IMR-90 (cell line): ENCODE measurements around the gene STPG1.

Source experiments
- BHLHE40 ChIP-seq: fragments of 150-350 bp; IDR thresholded peaks from 2 replicates; pipeline ENCODE4 v1.6.1; 2016; ENCODE audit warnings: mild to moderate bottlenecking, low read depth, low read length
- CEBPB ChIP-seq: IDR thresholded peaks from 2 replicates; pipeline ENCODE4 v1.6.1; 2012; ENCODE audit warnings: low read depth, low read length, improper control_type of control experiment
- CHD1 ChIP-seq: IDR thresholded peaks from 2 replicates; pipeline ENCODE4 v1.6.1; 2012; ENCODE audit warnings: low read depth, low read length, improper control_type of control experiment
- MAFK ChIP-seq: IDR thresholded peaks from 2 replicates; pipeline ENCODE4 v1.6.1; 2012; ENCODE audit warnings: low read depth, low read length, improper control_type of control experiment
- MXI1 ChIP-seq: IDR thresholded peaks from 2 replicates; pipeline ENCODE4 v1.6.1; 2012; ENCODE audit warnings: low read depth, mild to moderate bottlenecking, low read length, moderate library complexity, borderline replicate concordance
- NFE2L2 ChIP-seq: fragments of 150-350 bp; IDR thresholded peaks from 2 replicates; pipeline ENCODE4 v1.6.1; 2016; ENCODE audit warnings: low read depth, mild to moderate bottlenecking, low read length
- POLR2A ChIP-seq: IDR thresholded peaks from 2 replicates; pipeline ENCODE4 v1.6.1; 2012; ENCODE audit warnings: mild to moderate bottlenecking, low read depth, low read length
- RAD21 ChIP-seq: IDR thresholded peaks from 2 replicates; pipeline ENCODE4 v1.6.1; 2012; ENCODE audit warnings: low read length, improper control_type of control experiment
- RCOR1 ChIP-seq: IDR thresholded peaks from 2 replicates; pipeline ENCODE4 v1.6.1; 2012; ENCODE audit warnings: mild to moderate bottlenecking, low read length, improper control_type of control experiment; ENCODE audit not compliant: insufficient replicate concordance
- RFX5 ChIP-seq: IDR thresholded peaks from 2 replicates; pipeline ENCODE4 v1.8.0; 2012; ENCODE audit warnings: low read depth, mild to moderate bottlenecking, low read length, moderate library complexity
- SMC3 ChIP-seq: fragments of 150-350 bp; IDR thresholded peaks from 2 replicates; pipeline ENCODE4 v1.6.1; 2016; ENCODE audit warnings: low read depth, mild to moderate bottlenecking, antibody characterized with exemption, low read length, moderate library complexity
- TF ChIP-seq, protein P1 (sequence below): conservative IDR thresholded peaks from 2 replicates; pipeline ENCODE4 v1.5.1; 2012; ENCODE audit warnings: mild to moderate bottlenecking, low read depth, low read length, improper control_type of control experiment
- TF ChIP-seq, protein P2 (sequence below): fragments of 150-350 bp; IDR thresholded peaks from 2 replicates; pipeline ENCODE4 v1.6.1; 2017; ENCODE audit warnings: mild to moderate bottlenecking, antibody characterized with exemption, low read length, low read depth
- TF ChIP-seq, protein P3 (sequence below): fragments of 150-350 bp; IDR thresholded peaks from 2 replicates; pipeline ENCODE4 v1.6.1; 2016; ENCODE audit warnings: low read depth, mild to moderate bottlenecking, low read length, moderate library complexity, borderline replicate concordance

DNA sequence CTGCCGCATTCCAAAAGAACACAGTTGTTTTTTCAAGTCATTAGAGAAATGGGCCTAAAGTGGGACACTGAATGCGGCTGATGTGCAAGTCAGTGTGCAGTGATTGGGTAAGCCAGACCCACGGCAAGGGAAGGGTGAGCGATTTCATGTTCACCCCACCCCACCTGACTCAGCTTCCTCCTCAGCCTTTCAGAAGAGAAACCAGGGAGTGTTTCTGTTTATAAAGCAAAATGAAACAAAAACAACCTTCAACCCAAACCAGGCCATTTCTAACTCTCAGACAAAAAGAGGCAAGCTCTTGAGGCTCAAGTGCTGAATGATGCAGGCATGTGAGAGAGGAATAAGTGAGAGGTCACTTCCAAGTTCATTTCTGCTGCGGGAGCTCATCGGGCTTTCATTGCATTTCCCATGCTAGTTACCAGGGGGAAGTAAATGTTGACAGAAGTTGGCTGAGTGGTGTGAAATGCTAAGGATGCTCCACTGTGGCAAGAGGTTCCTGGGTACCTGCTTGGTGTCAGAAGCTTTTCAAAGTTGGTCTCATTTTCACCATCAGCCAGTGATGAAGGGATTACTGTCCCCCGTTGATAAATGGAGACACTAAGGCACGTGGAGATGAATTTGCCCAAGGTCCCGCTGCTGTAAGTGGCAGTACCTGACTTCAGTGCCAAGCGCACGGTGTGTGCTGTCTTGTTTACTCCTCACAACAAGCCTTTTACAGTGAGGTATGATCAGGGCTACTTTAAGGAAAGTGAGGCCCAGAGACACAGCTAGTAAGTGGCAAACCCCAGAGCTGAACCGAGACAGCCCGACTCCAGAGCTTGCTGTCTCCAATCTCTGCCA is 29.1 kb downstream of the STPG1 start:
- TF ChIP-seq SMC3: no peak
- TF ChIP-seq, protein P1, sequence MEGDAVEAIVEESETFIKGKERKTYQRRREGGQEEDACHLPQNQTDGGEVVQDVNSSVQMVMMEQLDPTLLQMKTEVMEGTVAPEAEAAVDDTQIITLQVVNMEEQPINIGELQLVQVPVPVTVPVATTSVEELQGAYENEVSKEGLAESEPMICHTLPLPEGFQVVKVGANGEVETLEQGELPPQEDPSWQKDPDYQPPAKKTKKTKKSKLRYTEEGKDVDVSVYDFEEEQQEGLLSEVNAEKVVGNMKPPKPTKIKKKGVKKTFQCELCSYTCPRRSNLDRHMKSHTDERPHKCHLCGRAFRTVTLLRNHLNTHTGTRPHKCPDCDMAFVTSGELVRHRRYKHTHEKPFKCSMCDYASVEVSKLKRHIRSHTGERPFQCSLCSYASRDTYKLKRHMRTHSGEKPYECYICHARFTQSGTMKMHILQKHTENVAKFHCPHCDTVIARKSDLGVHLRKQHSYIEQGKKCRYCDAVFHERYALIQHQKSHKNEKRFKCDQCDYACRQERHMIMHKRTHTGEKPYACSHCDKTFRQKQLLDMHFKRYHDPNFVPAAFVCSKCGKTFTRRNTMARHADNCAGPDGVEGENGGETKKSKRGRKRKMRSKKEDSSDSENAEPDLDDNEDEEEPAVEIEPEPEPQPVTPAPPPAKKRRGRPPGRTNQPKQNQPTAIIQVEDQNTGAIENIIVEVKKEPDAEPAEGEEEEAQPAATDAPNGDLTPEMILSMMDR: no peak
- no peak for TF ChIP-seq RAD21
- peak; percentile 46; the same call in 1 of the 2 replicates for TF ChIP-seq MAFK
- TF ChIP-seq, protein P2, sequence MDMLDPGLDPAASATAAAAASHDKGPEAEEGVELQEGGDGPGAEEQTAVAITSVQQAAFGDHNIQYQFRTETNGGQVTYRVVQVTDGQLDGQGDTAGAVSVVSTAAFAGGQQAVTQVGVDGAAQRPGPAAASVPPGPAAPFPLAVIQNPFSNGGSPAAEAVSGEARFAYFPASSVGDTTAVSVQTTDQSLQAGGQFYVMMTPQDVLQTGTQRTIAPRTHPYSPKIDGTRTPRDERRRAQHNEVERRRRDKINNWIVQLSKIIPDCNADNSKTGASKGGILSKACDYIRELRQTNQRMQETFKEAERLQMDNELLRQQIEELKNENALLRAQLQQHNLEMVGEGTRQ: peak; percentile 33; the same call in 1 of the 2 replicates
- no peak for TF ChIP-seq RFX5
- no peak for TF ChIP-seq POLR2A
- peak; percentile 83 for TF ChIP-seq CEBPB
- TF ChIP-seq MXI1: no peak
- TF ChIP-seq BHLHE40: no peak
- no peak for TF ChIP-seq NFE2L2
- no peak for TF ChIP-seq CHD1
- TF ChIP-seq, protein P3, sequence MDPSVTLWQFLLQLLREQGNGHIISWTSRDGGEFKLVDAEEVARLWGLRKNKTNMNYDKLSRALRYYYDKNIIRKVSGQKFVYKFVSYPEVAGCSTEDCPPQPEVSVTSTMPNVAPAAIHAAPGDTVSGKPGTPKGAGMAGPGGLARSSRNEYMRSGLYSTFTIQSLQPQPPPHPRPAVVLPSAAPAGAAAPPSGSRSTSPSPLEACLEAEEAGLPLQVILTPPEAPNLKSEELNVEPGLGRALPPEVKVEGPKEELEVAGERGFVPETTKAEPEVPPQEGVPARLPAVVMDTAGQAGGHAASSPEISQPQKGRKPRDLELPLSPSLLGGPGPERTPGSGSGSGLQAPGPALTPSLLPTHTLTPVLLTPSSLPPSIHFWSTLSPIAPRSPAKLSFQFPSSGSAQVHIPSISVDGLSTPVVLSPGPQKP: no peak
- TF ChIP-seq RCOR1: no peak
